GM12801 (cell line): ENCODE results near the gene SPRN.

Source experiments
- CTCF ChIP-seq: IDR thresholded peaks from one replicate; pipeline ENCODE4 v1.5.1; 2011; ENCODE audit warnings: control low read depth; ENCODE audit not compliant: insufficient read length; ENCODE audit errors: extremely low read depth

Gene SPRN

DNA sequence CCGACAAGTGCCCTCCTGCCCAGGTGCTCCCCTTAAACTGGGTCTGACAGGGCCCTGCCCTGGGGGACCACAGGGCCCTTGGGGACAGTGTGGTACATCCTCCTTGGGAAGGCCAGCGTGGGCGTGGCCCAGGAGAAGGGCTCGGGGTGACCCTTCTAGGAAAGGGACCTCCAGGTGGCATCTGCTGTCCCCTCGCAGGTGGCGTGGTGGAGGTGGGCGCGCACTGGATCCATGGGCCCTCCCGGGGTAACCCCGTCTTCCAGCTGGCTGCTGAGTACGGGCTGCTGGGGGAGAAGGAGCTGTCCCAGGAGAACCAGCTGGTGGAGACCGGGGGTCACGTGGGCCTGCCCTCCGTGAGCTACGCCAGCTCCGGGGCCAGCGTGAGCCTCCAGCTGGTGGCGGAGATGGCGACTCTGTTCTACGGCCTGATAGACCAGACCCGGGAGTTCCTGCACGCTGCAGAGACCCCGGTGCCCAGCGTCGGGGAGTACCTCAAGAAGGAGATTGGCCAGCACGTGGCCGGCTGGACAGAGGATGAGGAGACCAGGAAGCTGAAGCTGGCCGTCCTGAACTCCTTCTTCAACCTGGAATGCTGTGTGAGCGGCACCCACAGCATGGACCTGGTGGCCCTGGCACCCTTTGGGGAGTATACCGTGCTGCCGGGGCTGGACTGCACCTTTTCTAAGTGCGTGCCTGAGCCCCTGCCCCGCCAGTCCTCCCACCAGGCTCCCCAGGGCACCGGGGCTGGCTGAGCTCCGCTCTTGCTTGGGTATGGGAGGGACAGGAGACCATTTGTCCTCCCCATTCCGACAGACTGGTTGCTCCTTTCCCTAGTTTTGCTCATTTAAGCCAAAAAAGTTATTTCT lies 44.4 kb downstream of the SPRN start:
- TF ChIP-seq CTCF = no peak

GRCh38 chr10:133379152-133379800 lies 45.1 kb downstream of the SPRN start, which contains the start of gene PAOX:
Gene PAOX, plus strand, starts transcription at chr10:133379262. Its CDS starts 55 bp downstream, at chr10:133379317.
- no peak for TF ChIP-seq CTCF

DNA sequence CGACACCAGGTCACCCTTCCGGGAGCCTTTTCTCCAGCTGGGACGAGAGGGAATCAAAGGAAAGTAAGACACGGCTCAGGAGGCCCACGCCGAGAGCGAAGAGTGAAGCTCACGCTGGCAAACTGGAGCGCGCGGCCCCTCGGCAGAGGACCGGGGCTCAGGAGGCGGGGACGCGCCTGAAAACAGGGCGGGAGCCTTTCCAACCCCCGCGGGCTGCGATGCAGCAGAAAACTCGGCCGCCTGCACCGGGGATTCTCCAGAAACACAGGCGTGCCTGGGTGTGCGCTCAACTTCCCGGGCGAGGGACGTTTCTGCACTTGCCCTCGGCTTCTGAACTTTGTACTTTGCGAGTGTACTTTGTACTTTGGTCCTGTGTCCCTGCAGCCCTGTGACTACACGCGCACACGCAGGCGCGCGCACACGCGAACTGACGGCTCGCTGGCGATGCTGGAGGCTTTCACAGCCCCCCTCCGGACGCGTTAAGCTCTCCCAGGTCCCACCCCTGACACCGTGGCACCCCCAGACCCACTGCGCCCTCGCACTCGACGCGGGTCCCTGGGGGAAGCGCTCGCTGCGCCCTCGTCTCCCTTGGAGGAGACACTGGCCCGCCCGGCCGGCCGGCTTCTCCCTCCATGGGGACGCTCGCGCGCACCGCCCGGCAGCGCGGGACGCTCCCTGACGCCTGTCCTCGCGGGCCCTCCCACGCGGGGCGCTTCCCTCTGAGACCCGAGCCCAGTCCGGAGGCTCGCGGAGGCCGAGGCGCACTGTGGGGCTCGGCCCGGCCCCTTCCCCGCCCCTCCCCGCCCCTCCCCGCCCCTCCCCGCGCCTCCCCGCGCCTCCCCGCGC lies 46.0 kb downstream of the SPRN start:
- TF ChIP-seq CTCF = no peak

DNA sequence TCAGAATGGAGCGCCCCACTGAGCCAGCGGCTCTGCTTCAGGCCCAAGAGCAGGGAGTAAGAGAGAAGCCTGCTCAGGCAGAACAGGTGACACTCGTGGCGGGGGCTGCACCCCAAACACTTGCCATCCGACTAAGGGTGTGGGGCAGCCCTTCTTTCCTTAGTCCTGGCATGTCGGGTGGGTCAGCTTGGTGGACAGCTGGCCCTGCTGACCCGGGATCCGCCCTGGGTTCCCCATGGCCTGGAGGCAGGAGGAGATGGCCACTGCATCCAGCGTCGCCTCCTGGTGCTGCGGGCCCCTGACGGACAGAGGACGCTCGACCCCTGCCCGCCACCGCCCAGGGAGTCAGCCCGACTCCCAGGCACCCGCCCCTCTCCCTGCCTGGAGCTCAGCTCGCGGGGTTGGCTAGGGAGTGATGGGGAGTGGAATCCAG lies 46.6 kb downstream of the SPRN start:
- TF ChIP-seq CTCF = no peak

DNA sequence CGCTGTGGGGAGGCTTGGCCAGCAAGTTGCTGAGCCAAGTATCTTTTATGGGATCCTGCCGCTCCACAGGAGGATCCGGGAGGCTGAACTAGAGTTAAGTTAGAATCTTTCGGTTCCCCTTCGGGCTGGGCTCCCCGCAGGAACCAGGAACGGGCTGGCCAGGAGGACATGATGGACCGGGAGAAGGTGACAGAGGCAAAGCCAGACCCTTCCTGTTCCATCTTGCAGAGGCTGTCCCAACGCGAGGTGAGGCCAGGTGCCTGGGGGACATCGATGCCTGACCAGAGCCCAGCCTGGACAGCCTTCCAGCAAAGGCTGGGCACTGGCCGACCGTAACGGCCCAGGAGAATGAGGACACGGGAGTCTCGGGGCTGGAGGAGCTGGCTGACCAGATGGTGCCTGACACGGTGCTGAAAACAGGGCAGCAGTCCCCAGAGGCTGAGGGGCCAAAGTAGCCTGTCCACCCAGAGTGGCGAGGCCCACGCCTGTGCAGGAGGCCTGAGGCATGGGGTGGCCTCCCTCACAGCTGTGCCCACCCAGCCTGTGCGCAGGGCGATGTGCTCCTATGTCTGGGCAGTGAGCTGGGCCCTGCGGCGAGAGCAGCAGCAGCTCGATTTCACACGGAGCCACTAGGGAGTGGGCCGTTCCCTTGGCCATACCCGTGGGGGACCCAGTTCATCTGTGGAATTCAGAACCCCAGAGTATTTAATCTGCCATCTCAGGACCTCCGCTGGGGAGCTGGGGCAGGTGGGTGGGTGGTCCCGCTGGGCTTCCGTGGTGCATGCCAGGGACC lies 47.2 kb downstream of the SPRN start:
- TF ChIP-seq CTCF = no peak

- TF ChIP-seq CTCF = no peak
These were observed 48.9 kb downstream of the SPRN start for GRCh38 chr10:133375357-133376115.
